GM18907 (cell line): ENCODE results near the gene PLD1.
"Not testable (repeated sequence)": the region's sequence is repeated elsewhere in the genome, so short reads cannot be mapped to it uniquely, and the experiment has no call there.

Experiments used
- ATAC-seq: cut with Tn5 transposase; IDR thresholded peaks from one replicate; pipeline ENCODE4 v1.9.1; 2021; ENCODE audit warnings: mild to moderate bottlenecking, moderate library complexity; ENCODE audit not compliant: unreplicated experiment

The PLD1 gene

GRCh38 chr3:171584100-171584499, 226.2 kb downstream of the PLD1 start:
- no peak for ATAC-seq

GRCh38 chr3:171574556-171575240, 235.6 kb downstream of the PLD1 start:
- ATAC-seq = no peak

DNA sequence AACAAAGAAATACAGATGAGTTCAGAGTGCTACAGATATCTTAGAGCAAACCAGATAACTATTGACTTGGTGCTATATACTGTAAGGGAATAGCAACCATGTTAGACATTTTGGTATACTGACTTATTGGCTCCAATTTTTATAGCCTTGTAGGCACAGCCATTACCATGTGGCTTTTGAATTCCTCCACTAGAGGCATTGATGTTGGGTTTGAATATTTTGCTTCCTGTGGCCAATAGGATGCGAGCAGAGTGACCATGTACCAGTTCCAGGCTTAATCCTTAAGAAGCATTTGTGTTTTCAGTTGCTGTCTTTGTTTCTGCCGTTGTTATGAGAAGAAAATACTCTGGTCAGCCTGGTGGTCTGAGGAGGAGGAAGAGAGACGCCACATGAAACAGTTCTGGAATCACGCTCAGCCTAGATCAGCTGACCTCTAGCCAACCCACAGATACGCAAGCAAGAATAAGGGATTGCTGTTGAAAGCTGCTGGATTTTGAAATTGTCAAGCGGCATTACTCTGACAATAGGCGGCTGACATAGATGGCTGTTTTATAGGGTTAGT, 240.6 kb downstream of the PLD1 start:
- no peak for ATAC-seq

DNA sequence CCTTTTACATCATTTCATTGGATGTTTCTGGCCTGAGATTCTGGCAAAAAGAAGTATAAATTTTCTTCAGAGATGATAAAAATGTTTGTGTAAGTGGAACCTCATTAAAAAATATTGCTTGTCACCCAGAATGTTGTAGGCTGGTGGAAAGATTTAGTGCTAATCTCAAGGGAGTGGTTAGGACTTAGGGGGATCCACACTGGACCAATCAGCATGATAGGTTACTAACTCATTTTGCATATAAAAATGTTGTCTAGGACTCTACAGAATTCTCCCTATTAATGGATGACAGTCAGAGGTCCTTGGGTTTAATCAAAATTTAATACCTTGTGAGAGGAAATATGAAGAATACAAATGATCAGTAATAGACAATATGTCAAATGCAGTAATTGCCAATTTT, 241.5 kb downstream of the PLD1 start:
- ATAC-seq = no peak

- ATAC-seq = no peak
Measured at GRCh38 chr3:171566803-171567422, 243.4 kb downstream of the PLD1 start.

DNA sequence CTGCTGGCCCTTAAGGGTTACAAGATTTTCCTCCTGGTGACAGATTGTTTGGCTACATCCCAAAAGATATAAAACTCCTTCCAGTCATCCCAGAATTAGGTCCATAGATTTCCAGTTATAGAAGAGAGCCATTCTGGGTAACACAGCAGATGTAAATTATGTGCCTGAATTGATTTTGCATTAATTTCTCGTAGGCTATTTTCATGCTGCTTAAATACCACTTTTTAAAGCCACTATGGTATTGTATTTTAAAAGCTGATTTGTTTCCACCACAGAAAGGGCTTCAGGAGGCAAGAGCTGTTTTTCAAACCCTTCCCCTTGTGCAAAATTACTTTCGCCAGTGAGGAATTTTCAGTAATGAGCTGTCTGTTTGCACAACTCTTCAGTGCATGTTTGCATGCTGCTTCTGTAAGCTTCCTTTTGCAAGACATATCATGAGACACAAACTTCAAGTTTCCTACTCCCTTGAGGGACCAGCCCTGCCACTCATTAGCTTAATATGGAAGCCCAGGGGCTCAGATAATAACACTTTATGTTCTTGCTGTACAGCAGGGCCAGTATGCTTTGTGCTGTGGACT, 244.7 kb downstream of the PLD1 start:
- no peak for ATAC-seq

DNA sequence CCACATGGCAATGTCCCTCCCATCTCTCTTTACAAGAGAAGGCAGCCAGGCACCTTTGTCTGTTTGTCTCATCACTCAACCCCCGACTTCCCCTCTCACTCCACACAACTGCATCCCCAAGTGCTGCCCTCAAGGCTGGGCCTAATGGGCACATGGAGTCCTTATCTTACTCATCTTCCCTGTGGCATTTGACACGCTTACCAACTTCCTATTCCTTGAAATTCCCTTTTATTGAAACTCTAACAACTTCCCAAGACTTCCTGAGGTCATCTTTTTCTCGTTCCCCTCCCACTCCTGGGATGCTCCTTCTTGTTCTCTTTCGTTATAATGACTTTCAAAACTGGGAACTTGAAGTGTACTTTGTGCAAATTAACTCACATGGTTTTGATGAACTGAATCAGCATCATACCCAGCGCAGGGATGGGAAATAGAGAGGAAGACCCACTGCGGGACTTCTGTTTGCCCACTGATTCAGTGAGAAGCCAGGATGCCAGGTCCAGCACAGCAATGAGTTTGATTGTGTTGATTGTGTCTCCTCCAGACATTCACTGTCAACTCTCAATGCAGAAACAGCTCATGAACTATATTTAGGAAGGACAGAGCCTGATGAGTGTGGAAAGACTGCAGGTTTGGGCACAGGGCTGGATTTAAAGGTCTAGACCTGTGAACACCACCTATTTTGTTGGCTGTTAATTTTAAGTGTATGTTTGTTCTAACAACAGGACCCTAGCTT, 245.4 kb downstream of the PLD1 start:
- ATAC-seq = no peak

GRCh38 chr3:171563298-171563697, 247.0 kb downstream of the PLD1 start:
- ATAC-seq = no peak

DNA sequence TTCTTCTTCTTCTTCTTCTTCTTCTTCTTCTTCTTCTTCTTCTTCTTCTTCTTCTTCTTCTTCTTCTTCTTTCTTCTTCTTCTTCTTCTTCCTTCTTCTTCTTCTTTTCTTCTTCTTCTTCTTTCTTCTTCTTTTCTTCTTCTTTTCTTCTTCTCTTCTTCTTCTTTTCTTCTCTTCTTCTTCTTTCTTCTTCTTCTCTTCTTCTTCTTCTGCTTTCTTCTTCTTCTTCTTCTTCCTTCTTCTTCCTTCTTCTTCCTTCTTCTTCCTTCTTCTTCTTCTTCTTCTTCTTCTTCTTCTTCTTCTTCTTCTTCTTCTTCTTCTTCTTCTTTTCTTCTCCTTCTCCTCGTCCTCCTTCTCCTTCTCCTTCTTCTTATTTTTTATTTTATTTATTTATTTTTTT, 247.8 kb downstream of the PLD1 start:
- ATAC-seq = not testable (repeated sequence)

DNA sequence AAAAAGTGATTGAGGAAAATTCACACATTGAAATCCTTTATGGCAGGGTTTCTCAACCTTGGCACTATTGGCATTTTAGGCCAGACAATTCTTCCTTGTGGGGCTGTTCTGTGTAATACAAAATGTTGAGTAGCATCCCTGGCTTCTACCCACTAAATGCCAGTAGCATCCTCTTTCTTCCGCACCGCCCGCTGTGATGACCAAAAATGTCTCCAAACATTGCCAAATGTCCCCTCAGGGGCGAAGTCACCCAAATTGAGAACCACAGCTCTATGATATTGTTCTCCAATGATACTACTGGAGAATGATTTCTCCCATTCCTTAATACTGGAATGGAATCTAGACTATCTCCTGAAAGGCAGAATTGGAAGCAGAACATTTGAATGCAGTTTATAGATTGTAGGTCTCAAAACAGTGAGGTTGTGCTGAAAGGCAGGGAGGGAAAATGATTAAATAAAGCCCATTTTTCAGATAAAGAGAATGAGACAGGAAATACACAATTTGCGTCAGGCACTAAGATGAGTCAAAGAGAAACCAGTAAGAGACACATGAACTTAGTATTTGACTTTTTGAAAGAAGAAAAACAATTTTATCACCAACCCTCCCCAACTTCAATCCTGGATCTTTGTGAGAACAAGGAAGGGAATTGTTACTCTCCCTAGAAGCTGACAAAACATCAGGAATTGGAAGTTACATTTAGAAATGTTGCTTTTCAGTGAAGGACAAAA, 248.5 kb downstream of the PLD1 start:
- ATAC-seq = no peak

GRCh38 chr3:171559586-171559985, 250.7 kb downstream of the PLD1 start:
- no peak for ATAC-seq

DNA sequence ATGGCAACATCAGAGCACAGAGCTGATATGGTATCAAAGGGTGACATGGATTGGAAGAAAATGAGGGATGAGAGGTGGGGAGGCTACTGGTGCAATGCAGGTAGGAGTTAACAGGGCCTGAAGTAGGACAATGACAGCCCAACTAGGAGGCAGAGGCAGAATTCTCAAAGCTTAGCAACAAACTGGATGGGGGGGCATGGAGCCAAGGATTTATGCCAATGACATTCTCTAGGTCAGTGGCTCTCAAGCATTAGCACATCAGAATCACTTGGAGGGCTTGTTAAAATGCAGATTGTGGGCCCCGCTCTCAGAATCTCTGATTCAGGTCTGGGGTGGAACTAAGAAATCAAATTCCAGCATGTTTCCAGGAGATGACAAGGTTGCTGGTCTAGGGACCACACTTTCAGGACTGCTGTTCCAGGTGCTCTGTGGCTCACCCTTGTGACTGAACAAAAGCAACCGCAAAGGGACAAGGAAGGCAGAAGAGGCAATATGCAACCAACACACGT, 252.0 kb downstream of the PLD1 start:
- ATAC-seq = no peak

DNA sequence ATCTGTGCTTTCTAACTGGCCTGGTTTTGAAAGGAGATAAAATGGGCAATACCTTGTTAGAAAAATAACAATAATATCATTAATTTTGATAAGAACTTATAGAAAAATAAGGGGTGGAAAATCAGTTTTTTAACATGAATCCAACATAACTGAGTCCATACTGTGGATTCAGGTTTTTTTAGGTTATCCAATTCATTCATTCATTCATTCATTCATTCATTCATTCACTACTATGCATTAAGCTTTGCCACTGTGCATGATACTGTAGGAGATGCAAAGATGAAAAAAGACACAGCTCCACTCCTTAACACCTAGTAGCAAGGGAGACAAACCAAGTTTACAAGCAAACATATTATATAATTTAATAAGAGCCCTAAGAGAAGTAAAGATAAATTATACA, 253.1 kb downstream of the PLD1 start:
- ATAC-seq = no peak

DNA sequence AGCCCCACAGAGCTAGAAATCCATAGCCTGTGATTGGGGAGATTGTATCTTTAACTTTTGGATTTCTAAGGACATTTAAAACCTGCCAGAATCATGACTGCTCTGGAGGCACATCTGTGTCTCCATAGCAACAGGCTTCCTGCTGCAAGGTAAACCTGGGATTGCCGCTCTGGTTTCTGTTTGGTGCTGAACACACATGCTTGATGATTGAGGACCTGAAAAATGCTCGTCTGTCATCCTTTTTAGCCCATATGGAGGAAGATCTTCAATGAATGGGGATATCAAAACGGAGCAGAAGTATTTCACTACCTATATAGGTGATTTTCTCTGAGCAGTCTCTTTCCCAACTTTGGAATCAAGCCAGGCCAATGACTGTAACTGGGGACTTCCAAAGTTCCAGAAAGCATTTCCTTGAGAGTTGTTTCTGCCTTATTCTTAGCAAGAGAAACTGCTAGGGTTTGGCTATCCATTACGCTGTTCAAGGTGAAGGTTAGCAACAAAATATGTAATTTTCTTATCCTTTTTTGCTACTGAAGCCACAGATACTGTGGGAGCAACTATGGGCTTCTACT, 253.6 kb downstream of the PLD1 start:
- ATAC-seq = no peak

DNA sequence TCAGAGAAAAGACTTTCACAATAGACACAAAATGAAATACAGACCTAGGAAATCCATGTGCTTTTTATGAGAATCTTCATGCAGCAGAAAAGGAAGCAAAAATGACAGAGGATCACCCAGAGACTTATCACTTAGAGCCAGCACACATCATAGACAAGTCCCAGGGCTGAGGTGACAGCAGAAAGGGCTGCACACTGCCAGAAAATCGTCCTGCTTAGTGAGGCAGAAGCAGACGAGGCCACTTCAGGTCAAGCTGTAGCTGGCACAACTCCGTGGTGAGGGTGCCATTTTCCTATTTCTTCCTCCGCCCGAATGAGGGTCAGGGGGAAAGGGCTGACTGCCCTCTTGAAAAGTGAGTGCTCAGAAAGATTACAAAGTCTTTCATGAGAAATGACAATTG, 254.1 kb downstream of the PLD1 start:
- no peak for ATAC-seq

GRCh38 chr3:171553086-171553485, 257.2 kb downstream of the PLD1 start:
- ATAC-seq = no peak

GRCh38 chr3:171552531-171552930, 257.8 kb downstream of the PLD1 start:
- ATAC-seq = no peak

GRCh38 chr3:171551296-171551695, 259.0 kb downstream of the PLD1 start:
- ATAC-seq = no peak
